H1 (cell line): ENCODE measurements around the gene ZC3H18. TPM values are rescaled to one million over a fixed set of nuclear protein-coding genes. Genes with fewer than 3 reads are reported as not detected.

ENCODE experiments used
- CTCF ChIA-PET: fragments of 300-600 bp; sonication (Branson Sonifier 250); formaldehyde crosslinking; loops from one replicate; lab custom pipeline; 2021; ENCODE audit not compliant: partially characterized antibody; lab: Charles Lee
- POLR2A ChIA-PET: fragments of 300-600 bp; sonication (Branson Sonifier 250); formaldehyde crosslinking; loops from one replicate; lab custom pipeline; 2021; ENCODE audit warnings: inconsistent platforms; ENCODE audit not compliant: partially characterized antibody; lab: Charles Lee
- DNase-seq, 2 experiments: peaks; one replicate each; pipeline versions ENCODE4 v3.0.0 to v3.0.0-alpha.2; 2010 to 2022; ENCODE audit warnings: low spot score in 2 of 2, low read depth in 1 of 2, mixed read lengths in 1 of 2
- FAIRE-seq: peaks from 2 replicates; lab custom pipeline; 2011; peaks lifted over from hg19 to GRCh38; lab: Jason Lieb, UNC
- H2AFZ ChIP-seq: 2 replicates; pipeline ENCODE4 v1.8.1; 2012; ENCODE audit warnings: low read length, inconsistent platforms
- H2AK5ac ChIP-seq: 2 replicates; pipeline ENCODE4 v1.6.1; 2013; ENCODE audit warnings: low read depth, low read length
- H2BK120ac ChIP-seq: replicated peaks from 2 replicates; pipeline ENCODE3; 2013; ENCODE audit warnings: low read depth, low read length, inconsistent platforms
- H2BK12ac ChIP-seq: 2 replicates; pipeline ENCODE4 v1.6.1; 2013; ENCODE audit warnings: low read depth, low read length
- H2BK15ac ChIP-seq: 2 replicates; pipeline ENCODE4 v1.6.1; 2013; ENCODE audit warnings: low read length
- H2BK20ac ChIP-seq: 2 replicates; pipeline ENCODE4 v1.6.1; 2013; ENCODE audit warnings: low read length
- H2BK5ac ChIP-seq: 2 replicates; pipeline ENCODE4 v1.6.1; 2013; ENCODE audit warnings: low read depth, low read length
- H3K14ac ChIP-seq: 2 replicates; pipeline ENCODE4 v1.6.1; 2013; ENCODE audit warnings: inconsistent platforms; ENCODE audit not compliant: insufficient read length
- H3K18ac ChIP-seq: 2 replicates; pipeline ENCODE4 v1.6.1; 2013; ENCODE audit warnings: low read length; ENCODE audit errors: extremely low read depth
- H3K23ac ChIP-seq: 2 replicates; pipeline ENCODE4 v1.6.1; 2013; ENCODE audit warnings: inconsistent platforms; ENCODE audit not compliant: insufficient read length
- H3K23me2 ChIP-seq: 2 replicates; pipeline ENCODE4 v1.6.1; 2013; ENCODE audit warnings: low read depth, low read length
- H3K27ac ChIP-seq: 2 replicates; pipeline ENCODE4 v1.6.1; 2011; ENCODE audit warnings: low read depth, low read length, inconsistent platforms
- H3K27me3 ChIP-seq, 4 experiments: replicated peaks in 1 of 4; 1 replicate in 1 of 4; 2 replicates in 3 of 4; pipeline versions ENCODE4 v1.6.1 to v1.8.1; 2011 to 2013; ENCODE audit warnings: low read length in 3 of 4, mild to moderate bottlenecking in 3 of 4, inconsistent platforms in 2 of 4, mixed read lengths in 2 of 4, moderate library complexity in 1 of 4; ENCODE audit not compliant: control insufficient read depth in 3 of 4, insufficient read depth in 3 of 4; ENCODE audit errors: extremely low read depth in 1 of 4
- H3K36me3 ChIP-seq, 4 experiments: 2 replicates each; pipeline versions ENCODE4 v1.6.1 to v1.8.1; 2011 to 2013; ENCODE audit warnings: mild to moderate bottlenecking in 4 of 4, low read length in 3 of 4, moderate library complexity in 2 of 4, control low read depth in 1 of 4, inconsistent platforms in 1 of 4; ENCODE audit not compliant: insufficient read depth in 4 of 4, control insufficient read depth in 2 of 4
- H3K4ac ChIP-seq: replicated peaks from 2 replicates; pipeline ENCODE3; 2013; ENCODE audit warnings: low read length, low read depth, mixed read lengths, inconsistent platforms; ENCODE audit not compliant: insufficient read length
- H3K4me1 ChIP-seq, 4 experiments: replicated peaks in 1 of 4; 1 replicate in 1 of 4; 2 replicates in 3 of 4; pipeline versions ENCODE4 v1.6.1 to v1.8.1; 2011 to 2013; ENCODE audit warnings: low read length in 3 of 4, inconsistent platforms in 2 of 4, mixed read lengths in 1 of 4; ENCODE audit not compliant: insufficient read depth in 4 of 4, control insufficient read depth in 3 of 4
- H3K4me2 ChIP-seq, 2 experiments: 2 replicates each; pipeline versions ENCODE4 v1.6.1 to v1.8.1; 2011 to 2013; ENCODE audit warnings: low read depth in 2 of 2, low read length in 2 of 2, control low read depth in 1 of 2, inconsistent platforms in 1 of 2, mild to moderate bottlenecking in 1 of 2; ENCODE audit not compliant: insufficient read depth in 1 of 2
- H3K4me3 ChIP-seq, 4 experiments: fragments of 200-600, 300-600 bp in 1 of 4; sonication (generic), shearing (Covaris generic), sonication (Bioruptor Twin) in 1 of 4; 2 replicates each; pipeline versions ENCODE4 v1.5.1 to v1.8.1; 2011 to 2016; ENCODE audit warnings: low read length in 4 of 4, low read depth in 3 of 4, control low read depth in 2 of 4, inconsistent platforms in 2 of 4, mild to moderate bottlenecking in 2 of 4, mixed read lengths in 1 of 4, moderate library complexity in 1 of 4; ENCODE audit not compliant: insufficient read depth in 2 of 4; ENCODE audit errors: extremely low read depth in 1 of 4
- H3K56ac ChIP-seq: replicated peaks from 2 replicates; pipeline ENCODE3; 2013; ENCODE audit warnings: low read depth, mild to moderate bottlenecking, mixed read lengths, low read length, inconsistent platforms; ENCODE audit not compliant: insufficient read length
- H3K79me1 ChIP-seq: 2 replicates; pipeline ENCODE4 v1.6.1; 2013; ENCODE audit warnings: low read depth, low read length, control low read depth
- H3K79me2 ChIP-seq, 2 experiments: 2 replicates each; pipeline versions ENCODE4 v1.6.1 to v1.8.1; 2012 to 2013; ENCODE audit warnings: low read length in 2 of 2, mild to moderate bottlenecking in 2 of 2, inconsistent platforms in 1 of 2; ENCODE audit not compliant: insufficient read depth in 2 of 2, control insufficient read depth in 1 of 2
- H3K9ac ChIP-seq, 4 experiments: replicated peaks in 1 of 4; 1 replicate in 1 of 4; 2 replicates in 3 of 4; pipeline versions ENCODE4 v1.6.1 to v1.8.1; 2011 to 2013; ENCODE audit warnings: low read depth in 3 of 4, low read length in 3 of 4, control low read depth in 2 of 4, mild to moderate bottlenecking in 2 of 4, moderate library complexity in 2 of 4, inconsistent platforms in 1 of 4; ENCODE audit errors: extremely low read depth in 1 of 4
- H3K9me3 ChIP-seq, 2 experiments: 2 replicates each; pipeline versions ENCODE4 v1.6.1 to v1.8.1; 2012 to 2013; ENCODE audit warnings: mild to moderate bottlenecking in 2 of 2, moderate library complexity in 2 of 2, control low read depth in 1 of 2, inconsistent platforms in 1 of 2, low read depth in 1 of 2, low read length in 1 of 2, mixed read lengths in 1 of 2; ENCODE audit not compliant: insufficient read depth in 2 of 2
- H4K20me1 ChIP-seq, 2 experiments: replicated peaks in 1 of 2; 2 replicates each; pipeline versions ENCODE3 to v1.8.1; 2011 to 2013; ENCODE audit warnings: inconsistent platforms in 2 of 2, low read length in 2 of 2, mild to moderate bottlenecking in 1 of 2; ENCODE audit not compliant: insufficient read depth in 2 of 2, control insufficient read depth in 1 of 2
- H4K5ac ChIP-seq: 2 replicates; pipeline ENCODE4 v1.6.1; 2013; ENCODE audit warnings: low read length, low read depth, mixed read lengths, inconsistent platforms; ENCODE audit not compliant: insufficient read length
- H4K8ac ChIP-seq: 2 replicates; pipeline ENCODE4 v1.8.0; 2013; ENCODE audit warnings: mild to moderate bottlenecking, moderate library complexity, low read length, inconsistent platforms; ENCODE audit not compliant: insufficient read depth; ENCODE audit errors: extremely low read depth
- H4K91ac ChIP-seq: replicated peaks from 2 replicates; pipeline ENCODE3; 2013; ENCODE audit warnings: low read length, mixed read lengths, inconsistent platforms; ENCODE audit not compliant: insufficient read length
- CEBPB ChIP-seq: IDR thresholded peaks from 2 replicates; pipeline ENCODE4 v1.6.1; 2012; ENCODE audit warnings: low read depth, low read length
- CREB1 ChIP-seq: IDR thresholded peaks from 2 replicates; pipeline ENCODE4 v1.6.1; 2012; ENCODE audit warnings: inconsistent platforms
- CTBP2 ChIP-seq: IDR thresholded peaks from 2 replicates; pipeline ENCODE4 v1.7.0; 2011; ENCODE audit warnings: borderline replicate concordance, mild to moderate bottlenecking, moderate library complexity, mixed read lengths, low read length; ENCODE audit not compliant: insufficient read depth, insufficient read length
- E2F6 ChIP-seq: IDR thresholded peaks from 2 replicates; pipeline ENCODE4 v1.6.1; 2012; ENCODE audit warnings: inconsistent platforms
- RXRA ChIP-seq: IDR thresholded peaks from 2 replicates; pipeline ENCODE4 v1.6.1; 2011; ENCODE audit warnings: low read depth, mild to moderate bottlenecking, low read length, moderate library complexity; ENCODE audit not compliant: insufficient read depth
- TBP ChIP-seq: IDR thresholded peaks from 2 replicates; pipeline ENCODE4 v1.6.1; 2011; ENCODE audit warnings: low read depth, low read length, improper control_type of control experiment
- TEAD4 ChIP-seq: IDR thresholded peaks from 2 replicates; pipeline ENCODE4 v1.6.1; 2012; ENCODE audit warnings: low read depth, low read length, inconsistent platforms, mixed read lengths
- USF2 ChIP-seq: IDR thresholded peaks from 2 replicates; pipeline ENCODE4 v1.6.1; 2011; ENCODE audit warnings: low read length, improper control_type of control experiment
- WGBS, 2 experiments: shearing (Covaris generic) in 1 of 2; methylation state at CpG; one replicate each; pipeline versions ENCODE4 v1.1.6 to v1.1.7; 2013 to 2015; ENCODE audit warnings: low lambda C conversion rate in 2 of 2, mixed read lengths in 2 of 2, inconsistent platforms in 1 of 2, low coverage in 1 of 2, missing lambda C conversion rate in 1 of 2; ENCODE audit not compliant: insufficient replicate concordance in 2 of 2, insufficient coverage in 1 of 2, insufficient read length in 1 of 2; ENCODE audit errors: extremely low coverage in 1 of 2, missing lambda C conversion rate in 1 of 2; 5-methylcytosine and 5-hydroxymethylcytosine counted together
- polyA plus RNA-seq, 7 experiments: library from polyadenylated mRNA; depleted of rRNA in 3 of 7; stranded (reverse) in 5 of 7; unstranded in 2 of 7; fragments of >200 nt in 5 of 7; fragments of 200-250 nt in 2 of 7; gene quantifications; 1 replicate in 5 of 7; 2 replicates in 1 of 7; 4 replicates in 1 of 7; pipeline versions ENCODE4 v1.2.1 to v1.2.3, GENCODE V29; 2011 to 2013; ENCODE audit warnings: missing spikeins in 2 of 7, mixed read lengths in 2 of 7
- total RNA-seq: library from RNA; stranded (reverse); fragmentation: NEBNext Ultra II Directional; extraction: Animal tissue kit (Norgen Biotek cat#: 25700); gene quantifications from 2 replicates; pipeline ENCODE4 v1.2.1, GENCODE V29; 2021
- TF ChIP-seq, protein P1 (sequence below): IDR thresholded peaks from 2 replicates; pipeline ENCODE4 v1.6.1; 2011; ENCODE audit warnings: low read depth, mild to moderate bottlenecking, low read length; ENCODE audit not compliant: insufficient read depth
- TF ChIP-seq, protein P2 (sequence below): IDR thresholded peaks from 2 replicates; pipeline ENCODE4 v1.6.1; 2012; ENCODE audit warnings: low read length, inconsistent platforms

ZC3H18 gene
- total and polyA plus RNA-seq, 2 of the 8 experiments (the other 6 are each of a cell fraction or from before 2014, with no cell fraction given), result 12.1 to 73.2 TPM

- Histone ChIP-seq H3K79me1 (peaks cover 19% of the 10 kb centered on the region), H2BK20ac (no peak overlapping the region), H3K4me2 (no peak overlapping the region), H3K23ac (no peak overlapping the region), H3K18ac (no peak overlapping the region), H3K79me2 (peaks cover 5 to 84% of the 10 kb centered on the region in 2 experiments; a peak in 3 of 4 replicates), H3K9me3 (no peaks in the 10 kb centered on the region), H2AFZ (no peak overlapping the region), H2BK5ac (no peak overlapping the region), H3K23me2 (no peaks in the 10 kb centered on the region), H3K4me3 (no peak overlapping the region), H4K91ac (no peak overlapping the region), H3K4ac (no peak overlapping the region), H4K8ac (no peak overlapping the region), H4K20me1 (peaks cover 33% of the 10 kb centered on the region in 2 experiments), H3K14ac (no peak overlapping the region), H4K5ac (no peak overlapping the region), H3K56ac (no peak overlapping the region), H2BK15ac (no peak overlapping the region), H3K27ac (no peak overlapping the region), H2BK120ac (no peak overlapping the region), H3K9ac (no peak overlapping the region), H3K4me1 (no peaks in the 10 kb centered on the region), H2AK5ac (no peak overlapping the region), H3K36me3 (peaks cover 2 to 32% (median 15%) of the 10 kb centered on the region in 4 experiments; a peak in 7 of 8 replicates), H3K27me3 (no peaks in the 10 kb centered on the region), H2BK12ac (no peak overlapping the region)
- DNase-seq (no peak), FAIRE-seq (no peak)
- WGBS, 2 experiments, result 92% methylated on average over 16 of the region's 16 CpGs; no CpG with 5 or more reads in 1 of the 2 experiments
- ChIA-PET POLR2A (no interaction called here), CTCF (interaction anchor here (1.4 kb wide), 1 partner anchor 12 kb away, joined by 5 read pairs; no protein-coding TSS in a partner anchor)
- TF ChIP-seq, protein P1, sequence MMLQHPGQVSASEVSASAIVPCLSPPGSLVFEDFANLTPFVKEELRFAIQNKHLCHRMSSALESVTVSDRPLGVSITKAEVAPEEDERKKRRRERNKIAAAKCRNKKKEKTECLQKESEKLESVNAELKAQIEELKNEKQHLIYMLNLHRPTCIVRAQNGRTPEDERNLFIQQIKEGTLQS, result no peak
- TF ChIP-seq, protein P2, sequence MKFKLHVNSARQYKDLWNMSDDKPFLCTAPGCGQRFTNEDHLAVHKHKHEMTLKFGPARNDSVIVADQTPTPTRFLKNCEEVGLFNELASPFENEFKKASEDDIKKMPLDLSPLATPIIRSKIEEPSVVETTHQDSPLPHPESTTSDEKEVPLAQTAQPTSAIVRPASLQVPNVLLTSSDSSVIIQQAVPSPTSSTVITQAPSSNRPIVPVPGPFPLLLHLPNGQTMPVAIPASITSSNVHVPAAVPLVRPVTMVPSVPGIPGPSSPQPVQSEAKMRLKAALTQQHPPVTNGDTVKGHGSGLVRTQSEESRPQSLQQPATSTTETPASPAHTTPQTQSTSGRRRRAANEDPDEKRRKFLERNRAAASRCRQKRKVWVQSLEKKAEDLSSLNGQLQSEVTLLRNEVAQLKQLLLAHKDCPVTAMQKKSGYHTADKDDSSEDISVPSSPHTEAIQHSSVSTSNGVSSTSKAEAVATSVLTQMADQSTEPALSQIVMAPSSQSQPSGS, result no peak
- TF ChIP-seq RXRA, result no peak
- no peak for TF ChIP-seq CREB1
- no peak for TF ChIP-seq CTBP2
- TF ChIP-seq TBP, result no peak
- TF ChIP-seq CEBPB, result no peak
- TF ChIP-seq E2F6, result no peak
- no peak for TF ChIP-seq USF2
- no peak for TF ChIP-seq TEAD4
Measured at GRCh38 chr16:88580371-88580770, 10.2 kb downstream of the ZC3H18 start.
